ENCODE data around the gene CERS2. TPM values are rescaled to one million over a fixed set of nuclear protein-coding genes. Genes with fewer than 3 reads are reported as not detected.

CERS2 gene
- total RNA-seq, 2 experiments from 2014 or later, result 64.7 to 92.8 TPM

GRCh38 chr1:150960646-150961045 is 14.0 kb downstream of the CERS2 start:
- Histone ChIP-seq H4K20me1 (ENCODE audit: insufficient read depth, low read length) (no peaks in the 10 kb centered on the region), H3K36me3 (ENCODE audit: insufficient read depth, low read length) (peaks cover 94% of the 10 kb centered on the region), H3K4me1 (ENCODE audit: insufficient read depth, low read length, poor library complexity, severe bottlenecking) (no peaks in the 10 kb centered on the region), H3K4me3 (ENCODE audit: low read depth, low read length, poor library complexity, severe bottlenecking) (no peak overlapping the region), H3K9me3 (ENCODE audit: low read length) (no peaks in the 10 kb centered on the region), H3K4me2 (ENCODE audit: low read length) (no peak overlapping the region), H2AFZ (ENCODE audit: low read length) (no peak overlapping the region), H3K79me2 (ENCODE audit: insufficient read depth, low read depth, low read length) (no peaks in the 10 kb centered on the region), H3K9me2 (ENCODE audit: insufficient read depth, low read length) (no peaks in the 10 kb centered on the region), H3K27ac (ENCODE audit: low read depth, low read length, poor library complexity, severe bottlenecking) (no peak overlapping the region)
- CTCF ChIA-PET (ENCODE audit: unreplicated experiment), result no interaction called here
- intact Hi-C loops (cut with micrococcal nuclease; ENCODE audit: unreplicated experiment), result no loop called here
- TF ChIP-seq EZH2phosphoT487 (IDR thresholded peaks at IDR 0.05; ENCODE audit: borderline replicate concordance, low read depth, low read length), result no peak
- DNase-seq (ENCODE audit: low spot score), result no peak
- no TSS peak for BruUV-seq (replicated peaks)
- POLR2A ChIA-PET, result no interaction called here

GRCh38 chr1:150957666-150958065 is 17.0 kb downstream of the CERS2 start:
- H3K79me2 ChIP-seq (ENCODE audit: insufficient read depth, low read depth, low read length), result no peaks in the 10 kb centered on the region
- no TSS peak for BruUV-seq (replicated peaks)
- TF ChIP-seq CTCF (conservative IDR thresholded peaks at IDR 0.05; ENCODE audit: low read length) (no peak), EZH2phosphoT487 (IDR thresholded peaks at IDR 0.05; ENCODE audit: borderline replicate concordance, low read depth, low read length) (no peak)
- no peak overlapping the region for H3K4me2 ChIP-seq (ENCODE audit: low read length)
- H4K20me1 ChIP-seq (ENCODE audit: insufficient read depth, low read length), result no peaks in the 10 kb centered on the region
- H3K9me3 ChIP-seq (ENCODE audit: low read length), result no peaks in the 10 kb centered on the region
- H2AFZ ChIP-seq (ENCODE audit: low read length), result no peak overlapping the region
- no peaks in the 10 kb centered on the region for H3K9me2 ChIP-seq (ENCODE audit: insufficient read depth, low read length)
- no peak overlapping the region for H3K4me3 ChIP-seq (ENCODE audit: low read depth, low read length, poor library complexity, severe bottlenecking)
- peaks cover 88% of the 10 kb centered on the region for H3K36me3 ChIP-seq (ENCODE audit: insufficient read depth, low read length)
- no peak for DNase-seq (ENCODE audit: low spot score)
- no peaks in the 10 kb centered on the region for H3K4me1 ChIP-seq (ENCODE audit: insufficient read depth, low read length, poor library complexity, severe bottlenecking)
- POLR2A ChIA-PET, result interaction anchor here (0.6 to 1.2 kb wide), 3 partner anchors 16 to 209 kb away, joined by 3 read pairs; partner anchors contain the start of gene MINDY1
- intact Hi-C loops (cut with micrococcal nuclease; ENCODE audit: unreplicated experiment), result no loop called here
- H3K27ac ChIP-seq (ENCODE audit: low read depth, low read length, poor library complexity, severe bottlenecking), result no peak overlapping the region
- CTCF ChIA-PET (ENCODE audit: unreplicated experiment), result interaction anchor here (1.0 kb wide), 1 partner anchor 16 kb away, joined by 3 read pairs; no protein-coding TSS in a partner anchor

GRCh38 chr1:150955280-150955679 is 19.4 kb downstream of the CERS2 start:
- Histone ChIP-seq H3K4me3 (ENCODE audit: low read depth, low read length, poor library complexity, severe bottlenecking) (no peak overlapping the region), H3K9me3 (ENCODE audit: low read length) (no peaks in the 10 kb centered on the region), H3K79me2 (ENCODE audit: insufficient read depth, low read depth, low read length) (no peaks in the 10 kb centered on the region), H3K4me1 (ENCODE audit: insufficient read depth, low read length, poor library complexity, severe bottlenecking) (no peaks in the 10 kb centered on the region), H3K36me3 (ENCODE audit: insufficient read depth, low read length) (peaks cover 87% of the 10 kb centered on the region), H3K9me2 (ENCODE audit: insufficient read depth, low read length) (no peaks in the 10 kb centered on the region), H4K20me1 (ENCODE audit: insufficient read depth, low read length) (no peaks in the 10 kb centered on the region), H2AFZ (ENCODE audit: low read length) (no peak overlapping the region), H3K4me2 (ENCODE audit: low read length) (no peak overlapping the region), H3K27ac (ENCODE audit: low read depth, low read length, poor library complexity, severe bottlenecking) (no peak overlapping the region)
- no peak for DNase-seq (ENCODE audit: low spot score)
- BruUV-seq (replicated peaks), result no TSS peak
- CTCF ChIA-PET (ENCODE audit: unreplicated experiment), result no interaction called here
- intact Hi-C loops (cut with micrococcal nuclease; ENCODE audit: unreplicated experiment), result no loop called here
- POLR2A ChIA-PET, result no interaction called here
- TF ChIP-seq CTCF (conservative IDR thresholded peaks at IDR 0.05; ENCODE audit: low read length), result no peak
- TF ChIP-seq EZH2phosphoT487 (IDR thresholded peaks at IDR 0.05; ENCODE audit: borderline replicate concordance, low read depth, low read length), result no peak
